Activated T-cell treated with anti-CD3 and anti-CD28 coated beads, Interleukin-2, amount 50 U/mL, for 24 hours (primary cell): ENCODE results near the gene NKX6-2.

Experiments
- DNase-seq: peaks from one replicate; pipeline ENCODE4 v3.0.0-alpha.2; 2020
- H3K27ac Mint-ChIP-seq: 2 replicates; pipeline ENCODE4 v1.8.0; 2020; ENCODE audit warnings: mild to moderate bottlenecking, mixed read lengths
- H3K27me3 Mint-ChIP-seq: 2 replicates; pipeline ENCODE4 v1.8.0; 2020; ENCODE audit warnings: mixed read lengths
- H3K36me3 Mint-ChIP-seq: 2 replicates; pipeline ENCODE4 v1.8.0; 2020; ENCODE audit warnings: low read depth, mixed read lengths
- H3K4me1 Mint-ChIP-seq: 2 replicates; pipeline ENCODE4 v1.8.0; 2020; ENCODE audit warnings: low read depth, mixed read lengths
- H3K4me3 Mint-ChIP-seq: 2 replicates; pipeline ENCODE4 v1.8.0; 2020; ENCODE audit warnings: mild to moderate bottlenecking, moderate library complexity, mixed read lengths
- H3K9me3 Mint-ChIP-seq: 2 replicates; pipeline ENCODE4 v1.8.0; 2020; ENCODE audit warnings: mixed read lengths

The NKX6-2 gene

GRCh38 chr10:132817701-132818211 is 31.8 kb upstream of the NKX6-2 start:
- Mint-ChIP-seq H3K4me1 (no peaks in the 10 kb centered on the region), H3K36me3 (no peaks in the 10 kb centered on the region), H3K4me3 (no peak overlapping the region), H3K27me3 (peaks cover 36% of the 10 kb centered on the region), H3K9me3 (no peaks in the 10 kb centered on the region), H3K27ac (no peak overlapping the region)
- DNase-seq = no peak

- Mint-ChIP-seq H3K27ac (no peak overlapping the region), H3K9me3 (no peaks in the 10 kb centered on the region), H3K4me3 (no peak overlapping the region), H3K36me3 (no peaks in the 10 kb centered on the region), H3K4me1 (no peaks in the 10 kb centered on the region), H3K27me3 (peaks cover 36% of the 10 kb centered on the region)
- no peak for DNase-seq
Observed at GRCh38 chr10:132816718-132817117, 30.8 kb upstream of the NKX6-2 start.

- Mint-ChIP-seq H3K9me3 (no peaks in the 10 kb centered on the region), H3K36me3 (no peaks in the 10 kb centered on the region), H3K27me3 (peaks cover 36% of the 10 kb centered on the region), H3K4me1 (no peaks in the 10 kb centered on the region), H3K27ac (no peak overlapping the region), H3K4me3 (no peak overlapping the region)
- no peak for DNase-seq
Observed at GRCh38 chr10:132815168-132815857, 29.4 kb upstream of the NKX6-2 start.

- H3K4me1 Mint-ChIP-seq = no peaks in the 10 kb centered on the region
- H3K4me3 Mint-ChIP-seq = no peak overlapping the region
- peaks cover 28% of the 10 kb centered on the region for H3K27me3 Mint-ChIP-seq
- no peaks in the 10 kb centered on the region for H3K36me3 Mint-ChIP-seq
- no peaks in the 10 kb centered on the region for H3K9me3 Mint-ChIP-seq
- no peak for DNase-seq
- H3K27ac Mint-ChIP-seq = no peak overlapping the region
Observed at GRCh38 chr10:132814469-132814856, 28.5 kb upstream of the NKX6-2 start.

GRCh38 chr10:132813560-132814468 is 27.9 kb upstream of the NKX6-2 start:
- Mint-ChIP-seq H3K4me1 (no peaks in the 10 kb centered on the region), H3K27me3 (peaks cover 22% of the 10 kb centered on the region), H3K27ac (no peak overlapping the region), H3K4me3 (no peak overlapping the region), H3K9me3 (no peaks in the 10 kb centered on the region), H3K36me3 (no peaks in the 10 kb centered on the region)
- DNase-seq = no peak

GRCh38 chr10:132813001-132813401 is 27.1 kb upstream of the NKX6-2 start:
- Mint-ChIP-seq H3K27ac (no peak overlapping the region), H3K27me3 (peaks cover 18% of the 10 kb centered on the region), H3K4me3 (no peak overlapping the region), H3K4me1 (no peaks in the 10 kb centered on the region), H3K36me3 (no peaks in the 10 kb centered on the region), H3K9me3 (no peaks in the 10 kb centered on the region)
- no peak for DNase-seq

GRCh38 chr10:132812520-132812919 is 26.6 kb upstream of the NKX6-2 start:
- Mint-ChIP-seq H3K4me1 (no peaks in the 10 kb centered on the region), H3K9me3 (no peaks in the 10 kb centered on the region), H3K27ac (no peak overlapping the region), H3K4me3 (no peak overlapping the region), H3K36me3 (no peaks in the 10 kb centered on the region), H3K27me3 (peaks cover 15% of the 10 kb centered on the region)
- no peak for DNase-seq

- peaks cover 11% of the 10 kb centered on the region for H3K27me3 Mint-ChIP-seq
- H3K27ac Mint-ChIP-seq = no peak overlapping the region
- H3K9me3 Mint-ChIP-seq = no peaks in the 10 kb centered on the region
- H3K4me3 Mint-ChIP-seq = no peak overlapping the region
- H3K4me1 Mint-ChIP-seq = no peaks in the 10 kb centered on the region
- no peak for DNase-seq
- no peaks in the 10 kb centered on the region for H3K36me3 Mint-ChIP-seq
Observed at GRCh38 chr10:132811891-132812481, 26.0 kb upstream of the NKX6-2 start.

GRCh38 chr10:132810807-132811700 is 25.1 kb upstream of the NKX6-2 start:
- H3K4me1 Mint-ChIP-seq = no peaks in the 10 kb centered on the region
- H3K9me3 Mint-ChIP-seq = no peaks in the 10 kb centered on the region
- peaks cover 4% of the 10 kb centered on the region for H3K27me3 Mint-ChIP-seq
- H3K4me3 Mint-ChIP-seq = no peak overlapping the region
- no peak for DNase-seq
- no peaks in the 10 kb centered on the region for H3K36me3 Mint-ChIP-seq
- no peak overlapping the region for H3K27ac Mint-ChIP-seq

GRCh38 chr10:132810141-132810806 is 24.3 kb upstream of the NKX6-2 start:
- H3K9me3 Mint-ChIP-seq = no peaks in the 10 kb centered on the region
- DNase-seq = no peak
- H3K4me3 Mint-ChIP-seq = no peak overlapping the region
- H3K4me1 Mint-ChIP-seq = no peaks in the 10 kb centered on the region
- no peaks in the 10 kb centered on the region for H3K36me3 Mint-ChIP-seq
- H3K27ac Mint-ChIP-seq = no peak overlapping the region
- no peaks in the 10 kb centered on the region for H3K27me3 Mint-ChIP-seq

GRCh38 chr10:132809232-132810140 is 23.5 kb upstream of the NKX6-2 start:
- DNase-seq = no peak
- Mint-ChIP-seq H3K9me3 (no peaks in the 10 kb centered on the region), H3K27me3 (no peaks in the 10 kb centered on the region), H3K4me1 (no peaks in the 10 kb centered on the region), H3K4me3 (no peak overlapping the region), H3K27ac (no peak overlapping the region), H3K36me3 (no peaks in the 10 kb centered on the region)

- DNase-seq = no peak
- no peak overlapping the region for H3K4me3 Mint-ChIP-seq
Observed at GRCh38 chr10:132808383-132809231, 22.7 kb upstream of the NKX6-2 start.

More at GRCh38 chr10:132808383-132809231, 22.7 kb upstream of the NKX6-2 start:
- no peaks in the 10 kb centered on the region for H3K9me3 Mint-ChIP-seq
- no peaks in the 10 kb centered on the region for H3K27me3 Mint-ChIP-seq
- no peaks in the 10 kb centered on the region for H3K4me1 Mint-ChIP-seq
- no peak overlapping the region for H3K27ac Mint-ChIP-seq
- no peaks in the 10 kb centered on the region for H3K36me3 Mint-ChIP-seq
